Astrocyte of the cerebellum (primary cell): ENCODE results near the gene ATIC.

ENCODE experiments used
- DNase-seq: peaks from one replicate; pipeline ENCODE4 v3.0.0-alpha.2; 2011; ENCODE audit warnings: low read depth
- H3K4me3 ChIP-seq: 2 replicates; pipeline ENCODE4 v1.5.1; 2011; ENCODE audit warnings: mild to moderate bottlenecking, low read depth, low read length, moderate library complexity
- CTCF ChIP-seq: IDR thresholded peaks from 2 replicates; pipeline ENCODE4 v1.5.1; 2012; ENCODE audit warnings: low read length, low read depth, moderate library complexity, mild to moderate bottlenecking; ENCODE audit errors: missing control alignments
- in situ Hi-C: cut with HindIII; loops from 2 replicates; pipeline ENCODE4 v1.10.0; 2017; ENCODE audit warnings: low sequenced_read_pairs

Gene ATIC

GRCh38 chr2:215399067-215399716, 87.3 kb downstream of the ATIC start:
- H3K4me3 ChIP-seq, result no peak overlapping the region
- in situ Hi-C loops, result no loop called here
- no peak for TF ChIP-seq CTCF
- DNase-seq, result no peak
